Muscle of leg (tissue), 11 donors: ENCODE data around the gene PADI1. TPM values are rescaled to one million over a fixed set of nuclear protein-coding genes. Genes with fewer than 3 reads are reported as not detected.

ENCODE experiments used
- DNase-seq: peaks from one replicate; pipeline ENCODE4 v3.0.0; 2013
- H3K27ac ChIP-seq: one replicate; pipeline ENCODE4 v1.5.1; 2013; ENCODE audit warnings: mild to moderate bottlenecking, low read length, control low read depth
- H3K27me3 ChIP-seq: one replicate; pipeline ENCODE4 v1.6.1; 2013; ENCODE audit warnings: low read length; ENCODE audit not compliant: control insufficient read depth, insufficient read depth
- H3K36me3 ChIP-seq: one replicate; pipeline ENCODE4 v1.6.1; 2013; ENCODE audit warnings: low read length; ENCODE audit not compliant: control insufficient read depth, insufficient read depth
- H3K4me1 ChIP-seq: one replicate; pipeline ENCODE4 v1.6.1; 2013; ENCODE audit warnings: low read length; ENCODE audit not compliant: control insufficient read depth, insufficient read depth
- H3K4me3 ChIP-seq: one replicate; pipeline ENCODE4 v1.5.1; 2013; ENCODE audit warnings: low read length, control low read depth
- H3K9me3 ChIP-seq: replicated peaks from 2 replicates; pipeline ENCODE4 v1.6.1; 2013; ENCODE audit warnings: low read depth, low read length; ENCODE audit not compliant: control insufficient read depth
- WGBS: methylation state at CpG from one replicate; pipeline ENCODE4 v1.1.5; 2013; ENCODE audit warnings: missing lambda C conversion rate; ENCODE audit not compliant: insufficient coverage; 5-methylcytosine and 5-hydroxymethylcytosine counted together
- polyA plus RNA-seq, 8 donors: library from polyadenylated mRNA; unstranded; fragments of 120-200 nt; gene quantifications; one replicate each; pipeline versions ENCODE4 v1.2.1 to v1.2.3, GENCODE V29; 2013; ENCODE audit warnings: inconsistent platforms in 1 of 8, low replicate concordance in 1 of 8; ENCODE audit not compliant: insufficient read length in 8 of 8, insufficient read depth in 1 of 8
- total RNA-seq: library from RNA; stranded (reverse); fragments of 120-200 nt; gene quantifications from one replicate; pipeline ENCODE4 v1.2.4, GENCODE V29; 2013

The PADI1 gene
- total and polyA plus RNA-seq, 9 donors, result 0.13 to 0.91 (median 0.29) TPM

DNA sequence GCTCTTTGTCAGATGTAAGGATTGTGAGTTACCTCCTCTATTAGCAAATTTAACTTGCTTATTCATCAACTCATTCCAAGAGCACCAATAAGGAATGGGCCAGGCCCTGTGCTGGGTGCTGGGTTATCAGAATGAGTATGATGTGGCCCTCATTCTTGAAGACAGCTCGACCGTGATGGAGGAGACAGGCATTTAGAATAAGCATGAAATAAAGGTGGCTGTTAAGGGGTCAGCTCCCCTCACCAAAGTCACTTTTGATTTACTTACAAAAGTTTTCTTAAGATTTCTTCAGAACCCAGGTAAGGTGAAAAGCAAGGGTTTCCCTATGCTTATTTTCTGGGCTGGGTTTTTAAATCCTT lies 15.3 kb upstream of the PADI1 start:
- H3K4me3 ChIP-seq, result no peak overlapping the region
- H3K36me3 ChIP-seq, result no peaks in the 10 kb centered on the region
- no peaks in the 10 kb centered on the region for H3K4me1 ChIP-seq
- no peak for DNase-seq
- H3K27me3 ChIP-seq, result no peaks in the 10 kb centered on the region
- H3K27ac ChIP-seq, result no peak overlapping the region
- H3K9me3 ChIP-seq, result no peaks in the 10 kb centered on the region
- 80% methylated on average over 2 of the region's 2 CpGs for WGBS

DNA sequence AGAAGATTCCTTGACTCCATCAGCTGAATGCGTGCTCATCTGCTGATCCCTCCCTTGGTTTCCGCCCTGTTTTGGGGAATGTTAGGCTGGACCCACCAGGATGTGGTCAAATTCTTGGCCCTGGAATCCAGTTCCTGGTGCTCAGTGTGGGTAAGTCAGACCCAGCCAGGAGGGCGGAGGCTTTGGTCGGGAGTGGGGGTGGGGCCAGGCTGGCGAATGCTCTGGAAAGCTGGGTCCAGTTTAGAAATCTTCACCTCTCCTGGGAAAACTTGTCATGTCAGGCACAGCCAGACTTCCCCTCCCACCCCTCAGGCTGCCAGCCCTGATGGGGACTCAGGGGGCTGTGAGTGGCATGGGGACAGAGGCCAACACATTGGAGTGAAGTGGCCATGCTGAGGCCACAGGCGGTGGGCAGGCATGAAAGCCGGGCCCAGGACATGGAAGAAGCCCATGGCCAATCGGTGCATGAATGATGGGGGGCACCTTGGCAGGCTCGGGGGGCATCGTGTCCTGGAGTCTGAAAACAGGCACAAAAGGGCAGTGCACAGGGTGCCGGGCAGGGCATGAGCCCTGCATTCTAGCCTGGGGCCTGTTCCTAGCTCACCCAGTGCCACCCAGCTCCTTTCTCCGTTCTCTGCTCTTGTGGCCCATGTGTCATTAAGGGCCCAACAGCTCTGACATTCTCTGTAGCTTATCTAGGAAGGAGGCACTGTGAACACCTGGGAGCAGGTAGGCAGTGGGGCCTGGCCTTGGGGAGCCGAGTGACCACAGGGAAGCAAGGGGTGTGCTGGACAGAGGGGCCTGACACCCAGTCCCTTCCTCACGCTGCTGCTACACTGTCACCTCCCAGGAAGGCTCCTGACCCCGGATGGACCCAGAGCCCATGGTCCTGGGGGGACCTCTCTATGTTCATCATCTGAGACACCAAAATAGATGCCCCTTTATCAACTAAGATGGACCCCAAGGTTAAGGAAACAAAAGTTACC lies 14.6 kb upstream of the PADI1 start:
- H3K9me3 ChIP-seq, result no peaks in the 10 kb centered on the region
- no peak overlapping the region for H3K4me3 ChIP-seq
- H3K36me3 ChIP-seq, result no peaks in the 10 kb centered on the region
- H3K27ac ChIP-seq, result no peak overlapping the region
- DNase-seq, result no peak
- H3K4me1 ChIP-seq, result no peaks in the 10 kb centered on the region
- H3K27me3 ChIP-seq, result no peaks in the 10 kb centered on the region
- 92% methylated on average over 11 of the region's 15 CpGs for WGBS

DNA sequence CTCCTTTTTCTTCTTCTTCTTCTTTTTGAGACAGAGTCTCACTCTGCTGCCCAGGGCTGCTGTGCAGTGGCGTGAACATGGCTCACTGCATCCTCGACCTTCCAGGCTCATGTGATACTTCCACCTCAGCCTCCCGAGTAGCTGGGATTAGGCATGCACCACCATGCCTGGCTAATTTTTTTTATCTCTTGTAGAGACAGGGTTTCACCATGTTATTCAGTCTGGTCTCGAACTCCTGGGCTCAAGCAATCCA lies 13.0 kb upstream of the PADI1 start:
- no peak for DNase-seq
- H3K4me3 ChIP-seq, result no peak overlapping the region
- no peaks in the 10 kb centered on the region for H3K36me3 ChIP-seq
- WGBS, result 74% methylated on average over 4 of the region's 4 CpGs
- H3K4me1 ChIP-seq, result no peaks in the 10 kb centered on the region
- no peaks in the 10 kb centered on the region for H3K27me3 ChIP-seq
- no peak overlapping the region for H3K27ac ChIP-seq
- H3K9me3 ChIP-seq, result no peaks in the 10 kb centered on the region

DNA sequence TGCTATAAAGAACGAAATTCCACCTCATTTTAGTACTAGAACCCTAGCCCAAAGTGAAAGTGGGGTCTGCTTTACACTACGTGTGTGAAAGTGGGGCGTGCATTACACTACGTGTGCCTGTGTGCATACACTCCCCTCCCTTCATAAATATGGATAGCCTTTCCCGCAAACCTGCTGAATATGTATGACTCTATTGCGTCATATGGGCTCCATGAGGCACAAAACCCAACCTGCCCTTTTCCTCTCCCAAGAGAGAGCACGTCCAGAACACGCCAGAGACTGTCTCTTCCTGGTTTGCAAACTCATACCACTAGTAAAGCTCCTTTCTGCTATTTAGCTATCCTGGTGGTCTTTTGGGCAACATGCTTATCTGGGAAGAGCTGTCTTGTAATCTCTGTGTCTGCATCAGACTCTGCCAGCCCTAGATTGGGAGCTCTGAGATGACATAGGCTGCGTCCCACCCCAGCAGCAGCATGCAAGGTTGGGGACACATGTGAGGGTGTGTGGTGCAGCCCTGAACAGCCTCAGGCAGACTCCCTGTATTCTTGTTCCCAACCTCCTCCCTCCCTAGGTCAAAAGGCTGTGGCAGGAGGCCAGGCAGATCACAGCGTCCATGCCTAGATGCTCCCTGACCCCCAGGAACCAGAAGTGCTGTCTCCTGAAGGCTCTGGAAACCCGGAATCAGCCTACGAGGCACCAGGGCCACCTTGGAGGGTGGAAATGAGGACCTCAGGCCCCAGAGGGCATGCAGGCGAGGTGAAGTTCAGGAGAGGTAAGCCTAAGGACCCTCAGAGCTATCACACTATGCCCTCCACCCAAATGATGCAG lies 12.3 kb upstream of the PADI1 start:
- no peaks in the 10 kb centered on the region for H3K4me1 ChIP-seq
- no peaks in the 10 kb centered on the region for H3K27me3 ChIP-seq
- H3K9me3 ChIP-seq, result no peaks in the 10 kb centered on the region
- no peak for DNase-seq
- no peak overlapping the region for H3K4me3 ChIP-seq
- 81% methylated on average over 8 of the region's 13 CpGs for WGBS
- H3K27ac ChIP-seq, result no peak overlapping the region
- no peaks in the 10 kb centered on the region for H3K36me3 ChIP-seq

DNA sequence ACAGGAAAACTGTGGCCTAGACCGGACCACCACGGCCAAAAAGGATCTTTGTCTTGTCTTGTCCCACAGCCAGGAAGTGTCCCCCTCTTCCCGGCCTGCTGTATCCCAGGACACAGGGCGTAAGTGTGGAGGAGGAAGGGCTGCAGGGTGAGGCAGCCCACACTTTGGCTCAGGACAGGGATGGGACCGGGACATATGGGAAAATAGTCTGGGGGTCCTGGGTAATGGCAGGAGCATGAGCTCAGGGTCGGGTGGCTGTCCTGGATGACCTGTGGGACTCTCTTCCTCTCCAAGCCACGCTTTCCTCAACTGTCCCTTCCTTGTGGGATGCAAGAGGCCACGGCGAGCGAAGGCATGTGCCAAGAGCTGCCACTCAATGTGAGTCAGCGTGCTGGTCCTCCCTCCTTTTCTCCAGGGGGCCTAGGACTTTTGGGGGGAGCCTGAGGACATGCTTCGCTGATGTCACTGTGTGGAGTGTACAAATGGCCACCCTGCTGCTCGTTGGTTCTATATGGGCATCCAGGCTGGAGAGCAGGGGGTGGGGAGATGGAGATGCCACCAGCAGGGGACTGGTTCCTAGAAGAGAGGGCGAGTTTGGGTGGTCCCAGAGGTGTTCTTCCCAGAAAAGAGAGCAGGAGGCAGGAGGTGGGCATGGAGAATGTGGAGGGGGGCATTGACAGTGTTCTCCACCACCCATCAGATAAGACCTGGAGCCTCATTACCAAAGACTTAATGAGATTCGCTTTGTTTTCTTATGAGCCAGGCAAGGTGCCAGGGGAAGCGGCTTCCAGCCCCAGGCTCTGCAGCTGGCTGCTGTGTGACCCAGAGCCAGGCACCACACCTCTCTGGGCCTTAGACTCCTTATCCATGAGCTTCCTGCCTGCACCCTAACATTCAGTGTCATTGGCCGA lies 11.5 kb upstream of the PADI1 start:
- 79% methylated on average over 14 of the region's 17 CpGs for WGBS

DNA sequence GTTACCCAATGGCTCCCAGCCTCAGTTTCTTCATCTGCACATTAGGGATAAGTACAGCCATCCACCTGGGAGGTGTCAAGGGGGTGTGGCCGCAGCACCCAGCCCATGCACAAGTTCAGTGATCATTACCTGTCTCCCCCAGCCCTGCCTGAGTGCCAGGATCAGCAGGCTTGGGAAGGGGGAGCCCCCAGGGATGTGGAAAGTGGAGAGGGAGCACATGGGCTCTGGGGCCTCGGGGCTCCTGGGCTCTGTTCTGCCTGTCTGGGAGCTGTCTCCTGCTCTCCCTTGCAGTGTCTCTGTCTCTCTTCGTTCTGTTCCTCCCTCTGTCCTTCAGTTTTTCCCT lies 10.8 kb upstream of the PADI1 start:
- H3K9me3 ChIP-seq, result no peaks in the 10 kb centered on the region
- H3K27me3 ChIP-seq, result peaks cover 1% of the 10 kb centered on the region
- 44% methylated on average over 1 of the region's 3 CpGs for WGBS

More for the DNA sequence above, 11.5 kb upstream of the PADI1 start:
- no peak for DNase-seq
- no peaks in the 10 kb centered on the region for H3K36me3 ChIP-seq
- no peaks in the 10 kb centered on the region for H3K27me3 ChIP-seq
- H3K4me3 ChIP-seq, result no peak overlapping the region
- no peak overlapping the region for H3K27ac ChIP-seq
- no peaks in the 10 kb centered on the region for H3K4me1 ChIP-seq
- H3K9me3 ChIP-seq, result no peaks in the 10 kb centered on the region

DNA sequence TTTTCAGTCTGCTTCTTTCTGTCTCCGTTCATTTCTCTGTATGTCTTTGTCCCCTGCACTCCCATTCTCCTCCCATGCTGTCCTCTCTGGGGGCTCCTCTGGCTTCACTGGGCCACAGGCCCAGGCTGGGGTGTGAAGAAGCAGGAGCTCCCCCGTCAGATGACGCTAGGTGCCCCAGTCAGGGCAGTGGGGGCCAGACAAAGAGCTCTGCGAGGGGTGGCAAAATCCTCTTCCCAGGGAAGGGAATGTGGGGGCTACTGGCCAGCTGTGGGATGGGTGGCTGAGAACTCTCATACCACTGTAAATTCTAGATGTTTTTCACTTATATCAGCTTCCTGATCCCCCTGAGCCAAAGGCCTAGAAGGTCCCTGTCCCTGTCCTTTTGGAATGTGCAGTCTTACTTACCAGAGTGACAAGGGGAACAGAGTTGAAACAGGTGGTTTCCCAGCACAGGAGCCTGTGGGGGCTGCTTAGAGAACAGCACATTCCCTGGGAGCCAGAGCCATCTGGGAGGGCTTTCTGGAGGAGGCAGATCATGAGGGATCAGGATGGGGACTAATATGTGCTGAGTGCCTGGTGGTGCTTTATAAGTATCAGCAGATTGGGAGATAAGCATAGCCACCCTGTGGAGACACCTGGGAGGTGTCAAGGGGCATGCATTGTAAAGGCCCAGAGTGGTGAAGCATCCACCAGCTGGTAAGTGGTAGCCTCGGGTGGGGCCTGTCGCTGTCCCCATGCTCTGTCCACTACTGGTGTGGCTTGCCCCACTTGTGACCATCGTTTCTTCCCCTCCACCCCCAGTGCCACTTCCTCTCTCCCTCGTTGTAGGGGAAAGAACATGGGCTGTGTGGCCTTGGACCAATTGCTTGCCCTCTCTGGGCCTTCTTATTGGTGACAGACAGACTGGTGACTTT lies 10.1 kb upstream of the PADI1 start:
- no peak overlapping the region for H3K27ac ChIP-seq
- WGBS, result 65% methylated on average over 4 of the region's 8 CpGs
- peaks cover 6% of the 10 kb centered on the region for H3K27me3 ChIP-seq

More for the DNA sequence above, 10.8 kb upstream of the PADI1 start:
- no peak for DNase-seq
- no peaks in the 10 kb centered on the region for H3K36me3 ChIP-seq
- no peak overlapping the region for H3K4me3 ChIP-seq
- H3K4me1 ChIP-seq, result no peaks in the 10 kb centered on the region
- H3K27ac ChIP-seq, result no peak overlapping the region

DNA sequence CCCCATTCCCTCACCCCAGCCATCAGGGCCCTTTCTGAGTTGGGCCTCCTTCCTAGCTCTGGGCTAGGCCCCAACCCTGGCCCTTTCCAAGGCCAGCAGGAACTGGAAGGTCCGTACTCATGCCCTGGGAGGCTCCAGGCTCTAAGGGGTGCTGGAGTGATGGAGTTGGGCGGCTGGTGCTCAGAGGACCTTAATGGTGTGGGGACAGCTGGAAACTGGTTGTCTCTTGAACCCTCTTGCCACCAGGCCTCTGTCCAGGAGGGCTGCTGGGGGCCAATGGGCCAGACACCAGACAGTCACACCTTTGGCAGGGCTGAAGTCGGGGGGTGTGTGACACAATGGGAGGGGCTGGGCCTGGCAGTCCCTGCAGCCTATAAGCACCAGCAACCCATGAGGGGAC lies 9.2 kb upstream of the PADI1 start:
- H3K27me3 ChIP-seq, result peaks cover 6% of the 10 kb centered on the region

More for the DNA sequence above, 10.1 kb upstream of the PADI1 start:
- H3K9me3 ChIP-seq, result no peaks in the 10 kb centered on the region
- no peak overlapping the region for H3K4me3 ChIP-seq
- no peaks in the 10 kb centered on the region for H3K36me3 ChIP-seq
- H3K4me1 ChIP-seq, result no peaks in the 10 kb centered on the region
- DNase-seq, result no peak

DNA sequence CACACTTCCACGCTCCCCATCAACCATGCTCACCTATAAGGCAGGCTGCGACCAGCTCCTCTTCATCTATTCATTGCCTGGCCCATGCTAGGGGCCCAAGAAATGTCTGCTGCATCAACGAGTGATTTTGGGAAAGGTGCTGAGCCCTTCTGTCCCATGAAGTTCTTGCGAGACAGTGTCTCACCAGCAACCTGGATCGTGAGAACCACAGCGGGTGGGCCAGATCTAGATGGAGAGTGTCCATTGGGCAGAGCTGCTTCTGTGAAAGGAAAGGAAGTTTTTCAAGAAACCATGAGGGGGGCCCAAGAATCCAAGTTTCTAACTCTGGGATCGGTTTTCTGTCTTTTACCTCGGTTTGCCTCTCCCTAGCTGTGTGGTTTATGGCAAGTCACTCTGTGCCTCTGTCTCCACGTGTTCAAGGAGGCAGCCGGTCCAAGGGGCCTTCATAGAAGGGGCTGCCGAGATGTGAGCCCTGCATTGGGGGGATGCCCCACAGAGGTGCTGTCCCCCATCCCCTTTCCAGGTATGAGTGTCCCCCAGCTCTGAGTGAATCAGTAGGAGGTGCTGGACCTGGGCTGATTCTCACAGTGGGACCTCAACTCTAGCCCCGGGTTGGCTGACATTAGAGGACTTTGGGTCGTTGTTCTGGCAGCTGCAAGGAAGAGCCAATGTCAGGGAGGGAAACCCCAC lies 8.3 kb upstream of the PADI1 start:
- Histone ChIP-seq H3K9me3 (no peaks in the 10 kb centered on the region), H3K36me3 (no peaks in the 10 kb centered on the region), H3K27me3 (peaks cover 8% of the 10 kb centered on the region), H3K4me3 (no peak overlapping the region), H3K27ac (no peak overlapping the region), H3K4me1 (no peaks in the 10 kb centered on the region)
- WGBS, result 84% methylated on average over 8 of the region's 13 CpGs
- no peak for DNase-seq

More for the DNA sequence above, 9.2 kb upstream of the PADI1 start:
- Histone ChIP-seq H3K4me3 (no peak overlapping the region), H3K36me3 (no peaks in the 10 kb centered on the region), H3K9me3 (no peaks in the 10 kb centered on the region), H3K4me1 (no peaks in the 10 kb centered on the region), H3K27ac (no peak overlapping the region)
- 62% methylated on average over 3 of the region's 3 CpGs for WGBS
- DNase-seq, result no peak
